ENCODE measurements around the gene SKAP2.

DNA sequence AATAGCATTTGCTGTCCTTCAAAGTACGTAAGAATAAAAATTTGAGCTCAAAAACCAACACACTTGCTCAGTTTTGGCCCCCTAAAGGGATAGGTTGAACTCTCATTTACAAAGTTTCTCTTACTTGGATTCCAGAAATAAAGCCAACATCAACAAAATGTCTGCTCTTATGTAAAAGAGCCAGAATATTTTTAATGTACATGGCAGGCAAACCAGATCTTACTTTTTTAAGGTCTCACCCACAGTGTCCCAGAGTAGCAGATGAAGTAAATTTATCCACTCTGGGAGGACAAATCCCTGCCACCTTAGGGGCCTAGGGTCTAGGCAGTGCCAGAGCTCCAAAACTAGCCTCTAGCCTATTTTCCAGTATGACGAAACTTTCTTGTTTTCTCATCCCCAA, 159.6 kb downstream of the SKAP2 start:
- TF ChIP-seq, protein P1, sequence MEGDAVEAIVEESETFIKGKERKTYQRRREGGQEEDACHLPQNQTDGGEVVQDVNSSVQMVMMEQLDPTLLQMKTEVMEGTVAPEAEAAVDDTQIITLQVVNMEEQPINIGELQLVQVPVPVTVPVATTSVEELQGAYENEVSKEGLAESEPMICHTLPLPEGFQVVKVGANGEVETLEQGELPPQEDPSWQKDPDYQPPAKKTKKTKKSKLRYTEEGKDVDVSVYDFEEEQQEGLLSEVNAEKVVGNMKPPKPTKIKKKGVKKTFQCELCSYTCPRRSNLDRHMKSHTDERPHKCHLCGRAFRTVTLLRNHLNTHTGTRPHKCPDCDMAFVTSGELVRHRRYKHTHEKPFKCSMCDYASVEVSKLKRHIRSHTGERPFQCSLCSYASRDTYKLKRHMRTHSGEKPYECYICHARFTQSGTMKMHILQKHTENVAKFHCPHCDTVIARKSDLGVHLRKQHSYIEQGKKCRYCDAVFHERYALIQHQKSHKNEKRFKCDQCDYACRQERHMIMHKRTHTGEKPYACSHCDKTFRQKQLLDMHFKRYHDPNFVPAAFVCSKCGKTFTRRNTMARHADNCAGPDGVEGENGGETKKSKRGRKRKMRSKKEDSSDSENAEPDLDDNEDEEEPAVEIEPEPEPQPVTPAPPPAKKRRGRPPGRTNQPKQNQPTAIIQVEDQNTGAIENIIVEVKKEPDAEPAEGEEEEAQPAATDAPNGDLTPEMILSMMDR (IDR thresholded peaks at IDR 0.05), result no peak
- TF ChIP-seq POLR2AphosphoS5 (IDR thresholded peaks at IDR 0.05; ENCODE audit: insufficient read depth in 1 of 2, low read depth in 1 of 2), result no peak
